K562 (cell line): ENCODE data around the gene JUNB. TPM values are rescaled to one million over a fixed set of nuclear protein-coding genes. Genes with fewer than 3 reads are reported as not detected.

Experiments used
- BCOR ChIP-seq: fragments of 450-650 bp; IDR thresholded peaks from 2 replicates; pipeline ENCODE4 v1.6.1; 2016
- CEBPG ChIP-seq, 3 experiments: fragments of 200-800 bp in 1 of 3; sonication (Bioruptor generic) in 1 of 3; sonication (generic) in 1 of 3; formaldehyde crosslinking in 1 of 3; IDR thresholded peaks in 2 of 3; conservative IDR thresholded peaks in 1 of 3; 2 replicates each; pipeline versions ENCODE4 v1.6.1 to v1.8.0; 2016 to 2022; ENCODE audit warnings: missing compliant biosample characterization in 2 of 3, missing genetic modification characterization in 2 of 3, mild to moderate bottlenecking in 1 of 3, missing genetic modification reagents in 1 of 3
- CHCHD3 ChIP-seq: fragments of 250-450 bp; sonication (Bioruptor Pico); IDR thresholded peaks from 2 replicates; pipeline ENCODE4 v2.1.2; 2022; ENCODE audit warnings: mild to moderate bottlenecking
- HDAC3 ChIP-seq: fragments of 450-650 bp; IDR thresholded peaks from 2 replicates; pipeline ENCODE4 v1.6.1; 2018; ENCODE audit warnings: borderline replicate concordance, mild to moderate bottlenecking, moderate library complexity; ENCODE audit not compliant: partially characterized antibody
- KAT8 ChIP-seq: fragments of 450-650 bp; IDR thresholded peaks from 2 replicates; pipeline ENCODE4 v1.6.1; 2016; ENCODE audit warnings: low read depth, mild to moderate bottlenecking
- KDM2B ChIP-seq: fragments of 250-450 bp; sonication (Bioruptor Pico); IDR thresholded peaks from 2 replicates; pipeline ENCODE4 v1.8.0; 2021; ENCODE audit warnings: mild to moderate bottlenecking, moderate library complexity
- KDM5B ChIP-seq: fragments of 200-600 bp; sonication (generic); IDR thresholded peaks from 2 replicates; pipeline ENCODE4 v1.6.1; 2012; ENCODE audit warnings: low read depth, mild to moderate bottlenecking, moderate library complexity, low read length, control low read depth, inconsistent platforms; ENCODE audit not compliant: insufficient replicate concordance
- MYNN ChIP-seq, 2 experiments: sonication (generic); formaldehyde crosslinking in 1 of 2; IDR thresholded peaks; 2 replicates each; pipeline versions ENCODE4 v1.5.0 to v1.6.1; 2016 to 2020; ENCODE audit warnings: antibody characterized with exemption in 1 of 2, missing genetic modification reagents in 1 of 2
- NR2C1 ChIP-seq, 2 experiments: fragments of 450-650 bp; IDR thresholded peaks; 2 replicates each; pipeline ENCODE4 v1.6.1; 2017; ENCODE audit warnings: mild to moderate bottlenecking in 2 of 2, antibody characterized with exemption in 1 of 2, inconsistent platforms in 1 of 2, missing compliant biosample characterization in 1 of 2, missing genetic modification characterization in 1 of 2
- PHB2 ChIP-seq: fragments of 450-650 bp; IDR thresholded peaks from 2 replicates; pipeline ENCODE4 v1.6.1; 2017; ENCODE audit warnings: low read depth
- SIX5 ChIP-seq, 2 experiments: IDR thresholded peaks; 2 replicates each; pipeline ENCODE4 v1.6.1; 2011; ENCODE audit warnings: low read length in 2 of 2, borderline replicate concordance in 1 of 2, low read depth in 1 of 2, mild to moderate bottlenecking in 1 of 2, moderate library complexity in 1 of 2; ENCODE audit not compliant: insufficient read depth in 1 of 2
- SOX6 ChIP-seq: fragments of 450-650 bp; IDR thresholded peaks from 2 replicates; pipeline ENCODE4 v1.6.1; 2014; ENCODE audit warnings: mild to moderate bottlenecking
- SRF ChIP-seq, 2 experiments: fragments of 250-450, 450-650 bp in 1 of 2; sonication (Bioruptor Pico) in 1 of 2; sonication (generic) in 1 of 2; formaldehyde crosslinking; IDR thresholded peaks; 2 replicates each; pipeline versions ENCODE4 v1.5.0 to v1.5.1; 2020 to 2022; ENCODE audit warnings: mild to moderate bottlenecking in 1 of 2, missing genetic modification reagents in 1 of 2
- THRAP3 ChIP-seq: fragments of 450-650 bp; IDR thresholded peaks from 2 replicates; pipeline ENCODE4 v1.6.1; 2016; ENCODE audit warnings: mild to moderate bottlenecking, inconsistent platforms, borderline replicate concordance
- ZNF212 ChIP-seq: fragments of 450-650 bp; formaldehyde crosslinking; IDR thresholded peaks from 2 replicates; pipeline ENCODE4 v1.4.0; 2020; ENCODE audit warnings: mild to moderate bottlenecking
- ZNF354B ChIP-seq: fragments of 250-450 bp; sonication (Bioruptor Pico); IDR thresholded peaks from 2 replicates; pipeline ENCODE4 v1.4.0; 2020
- ZNF436 ChIP-seq: fragments of 250-450, 450-650 bp; sonication (Bioruptor Pico); formaldehyde crosslinking; IDR thresholded peaks from 2 replicates; pipeline ENCODE4 v1.7.0; 2020; ENCODE audit warnings: mild to moderate bottlenecking
- polyA plus RNA-seq, 8 experiments: library from polyadenylated mRNA; depleted of rRNA in 4 of 8; stranded (reverse) in 5 of 8; unstranded in 3 of 8; fragments of >200 nt; fragmentation: Nextera tagmentation in 2 of 8; fragmentation: Illumina TruSeq in 1 of 8; extraction: Ambion mirVana in 2 of 8; extraction: Trizol in 1 of 8; gene quantifications; 2 replicates each; pipeline versions ENCODE4 v1.2.1 to v1.2.3, GENCODE V29; 2011 to 2014; ENCODE audit warnings: inconsistent platforms in 1 of 8, missing spikeins in 1 of 8
- total RNA-seq, 7 experiments: library from RNA; depleted of rRNA in 6 of 7; stranded (reverse); fragments of >200 nt in 6 of 7; fragmentation: Illumina TruSeq in 2 of 7; extraction: Trizol in 2 of 7; gene quantifications; 2 replicates each; pipeline versions ENCODE4 v1.2.1 to v1.2.3, GENCODE V29; 2011 to 2021; ENCODE audit warnings: low replicate concordance in 1 of 7
- TF ChIP-seq, protein P1 (sequence below): fragments of 450-650 bp; formaldehyde crosslinking; IDR thresholded peaks from 2 replicates; pipeline ENCODE4 v1.4.0; 2022; ENCODE audit warnings: mild to moderate bottlenecking, moderate library complexity
- TF ChIP-seq, protein P2 (sequence below): fragments of 450-650 bp; IDR thresholded peaks from 2 replicates; pipeline ENCODE4 v1.6.1; 2016; ENCODE audit warnings: low read depth, mild to moderate bottlenecking, moderate library complexity
- TF ChIP-seq, protein P3 (sequence below), 2 experiments: IDR thresholded peaks; 2 replicates each; pipeline ENCODE4 v1.6.1; 2011; ENCODE audit warnings: borderline replicate concordance in 1 of 2, control low read depth in 1 of 2, low read depth in 1 of 2, low read length in 1 of 2, mild to moderate bottlenecking in 1 of 2, mixed read lengths in 1 of 2, moderate library complexity in 1 of 2; ENCODE audit not compliant: insufficient read depth in 1 of 2, insufficient read length in 1 of 2, poor library complexity in 1 of 2, severe bottlenecking in 1 of 2; ENCODE audit errors: extremely low read depth in 1 of 2
- TF ChIP-seq, protein P4 (sequence below): IDR thresholded peaks from 2 replicates; pipeline ENCODE4 v1.6.1; 2012; ENCODE audit warnings: low read depth, low read length, improper control_type of control experiment, borderline replicate concordance

The JUNB gene
- total and polyA plus RNA-seq, 9 of the 15 experiments (the other 6 are each of a cell fraction or from before 2014, with no cell fraction given), result 0.23 to 88.1 (median 13.1) TPM

DNA sequence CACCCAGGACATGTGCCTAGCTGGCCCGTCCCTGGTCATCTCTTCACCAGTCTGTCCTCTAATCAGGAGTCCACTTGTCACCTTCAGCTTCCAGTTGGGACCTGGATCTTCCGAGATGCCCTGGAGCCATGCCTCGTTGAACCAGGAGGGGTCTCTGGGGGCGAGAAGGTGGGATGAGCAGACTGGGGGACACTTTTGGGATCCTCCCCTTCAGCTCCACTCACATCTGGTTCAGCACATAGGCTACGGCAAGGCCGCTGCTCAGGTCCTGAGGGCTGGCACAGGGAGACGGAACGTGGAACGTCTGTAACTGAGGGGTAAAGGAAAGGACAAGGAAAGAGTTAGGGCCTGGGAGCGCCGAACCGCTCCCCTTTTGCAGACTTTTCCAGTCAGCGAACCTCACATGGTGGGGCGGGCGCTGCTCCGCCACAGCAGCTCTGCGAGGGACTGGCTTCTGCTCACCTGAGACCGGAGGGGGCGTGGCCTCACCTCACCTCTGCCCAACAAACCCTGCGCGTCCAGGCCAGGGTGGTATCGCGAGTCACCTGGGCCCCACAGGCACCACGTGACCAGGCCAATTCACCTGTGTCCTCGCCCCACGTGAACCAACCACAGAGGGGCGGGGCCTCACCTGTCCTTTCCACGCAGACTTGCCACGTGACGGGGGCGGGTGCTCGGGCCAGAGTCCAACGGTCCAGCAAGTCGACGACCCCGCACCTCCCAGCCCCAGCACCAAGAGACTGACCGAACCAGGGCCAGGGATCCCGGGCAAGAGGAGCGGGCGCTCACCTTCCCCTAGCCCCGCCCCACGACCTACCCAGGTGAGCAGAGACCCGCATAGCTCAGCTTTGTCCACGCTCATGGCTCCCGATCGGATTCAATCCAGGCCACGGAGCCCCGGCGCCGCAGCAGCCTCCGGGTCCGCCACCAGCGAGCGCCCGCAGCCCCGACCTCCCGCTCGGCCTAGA, 16.4 kb upstream of the JUNB start, which contains the start of gene HOOK2 (continued):
- TF ChIP-seq SRF (CRISPR knock-in tag; IDR thresholded peaks at IDR 0.05) (no peak), MYNN (IDR thresholded peaks at IDR 0.05) (no peak), MYNN (CRISPR knock-in tag; IDR thresholded peaks at IDR 0.05) (no peak), CEBPG (CRISPR knock-in tag; IDR thresholded peaks at IDR 0.05) (no peak), CEBPG (tag; conservative IDR thresholded peaks at IDR 0.05 in 1 of 2, IDR thresholded peaks at IDR 0.05 in 1 of 2) (no peak), ZNF212 (CRISPR knock-in tag) (no peak), SIX5 (IDR thresholded peaks at IDR 0.05; ENCODE audit: borderline replicate concordance in 1 of 2, insufficient read depth in 1 of 2, low read depth in 1 of 2, low read length in 2 of 2) (no peak), SOX6 (no peak), BCOR (no peak), CHCHD3 (CRISPR knock-in tag) (no peak), ZNF354B (CRISPR knock-in tag) (no peak), NR2C1 (IDR thresholded peaks at IDR 0.05) (no peak), NR2C1 (tag; IDR thresholded peaks at IDR 0.05) (no peak), KDM2B (CRISPR knock-in tag) (no peak), KAT8 (no peak), ZNF436 (CRISPR knock-in tag) (no peak), THRAP3 (no peak), HDAC3 (no peak), KDM5B (peak; percentile 55), PHB2 (no peak)
- TF ChIP-seq, protein P1, sequence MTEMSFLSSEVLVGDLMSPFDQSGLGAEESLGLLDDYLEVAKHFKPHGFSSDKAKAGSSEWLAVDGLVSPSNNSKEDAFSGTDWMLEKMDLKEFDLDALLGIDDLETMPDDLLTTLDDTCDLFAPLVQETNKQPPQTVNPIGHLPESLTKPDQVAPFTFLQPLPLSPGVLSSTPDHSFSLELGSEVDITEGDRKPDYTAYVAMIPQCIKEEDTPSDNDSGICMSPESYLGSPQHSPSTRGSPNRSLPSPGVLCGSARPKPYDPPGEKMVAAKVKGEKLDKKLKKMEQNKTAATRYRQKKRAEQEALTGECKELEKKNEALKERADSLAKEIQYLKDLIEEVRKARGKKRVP (CRISPR knock-in tag), result no peak
- TF ChIP-seq, protein P2, sequence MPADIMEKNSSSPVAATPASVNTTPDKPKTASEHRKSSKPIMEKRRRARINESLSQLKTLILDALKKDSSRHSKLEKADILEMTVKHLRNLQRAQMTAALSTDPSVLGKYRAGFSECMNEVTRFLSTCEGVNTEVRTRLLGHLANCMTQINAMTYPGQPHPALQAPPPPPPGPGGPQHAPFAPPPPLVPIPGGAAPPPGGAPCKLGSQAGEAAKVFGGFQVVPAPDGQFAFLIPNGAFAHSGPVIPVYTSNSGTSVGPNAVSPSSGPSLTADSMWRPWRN, result no peak
- TF ChIP-seq, protein P3, sequence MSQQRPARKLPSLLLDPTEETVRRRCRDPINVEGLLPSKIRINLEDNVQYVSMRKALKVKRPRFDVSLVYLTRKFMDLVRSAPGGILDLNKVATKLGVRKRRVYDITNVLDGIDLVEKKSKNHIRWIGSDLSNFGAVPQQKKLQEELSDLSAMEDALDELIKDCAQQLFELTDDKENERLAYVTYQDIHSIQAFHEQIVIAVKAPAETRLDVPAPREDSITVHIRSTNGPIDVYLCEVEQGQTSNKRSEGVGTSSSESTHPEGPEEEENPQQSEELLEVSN (IDR thresholded peaks at IDR 0.05; ENCODE audit: borderline replicate concordance in 1 of 2, extremely low read depth in 1 of 2, insufficient read depth in 1 of 2, insufficient read length in 1 of 2, low read depth in 1 of 2, low read length in 1 of 2, poor library complexity in 1 of 2, severe bottlenecking in 1 of 2), result peak; percentile 21 to 31
- TF ChIP-seq, protein P4, sequence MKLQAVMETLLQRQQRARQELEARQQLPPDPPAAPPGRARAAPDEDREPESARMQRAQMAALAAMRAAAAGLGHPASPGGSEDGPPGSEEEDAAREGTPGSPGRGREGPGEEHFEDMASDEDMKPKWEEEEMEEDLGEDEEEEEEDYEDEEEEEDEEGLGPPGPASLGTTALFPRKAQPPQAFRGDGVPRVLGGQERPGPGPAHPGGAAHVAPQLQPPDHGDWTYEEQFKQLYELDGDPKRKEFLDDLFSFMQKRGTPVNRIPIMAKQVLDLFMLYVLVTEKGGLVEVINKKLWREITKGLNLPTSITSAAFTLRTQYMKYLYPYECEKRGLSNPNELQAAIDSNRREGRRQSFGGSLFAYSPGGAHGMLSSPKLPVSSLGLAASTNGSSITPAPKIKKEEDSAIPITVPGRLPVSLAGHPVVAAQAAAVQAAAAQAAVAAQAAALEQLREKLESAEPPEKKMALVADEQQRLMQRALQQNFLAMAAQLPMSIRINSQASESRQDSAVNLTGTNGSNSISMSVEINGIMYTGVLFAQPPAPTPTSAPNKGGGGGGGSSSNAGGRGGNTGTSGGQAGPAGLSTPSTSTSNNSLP, result no peak
